Endothelial cell (in vitro differentiated cells): ENCODE results near the gene USE1. TPM values are rescaled to one million over a fixed set of nuclear protein-coding genes. Genes with fewer than 3 reads are reported as not detected.
"Not testable (repeated sequence)": the region's sequence is repeated elsewhere in the genome, so short reads cannot be mapped to it uniquely, and the experiment has no call there.

ENCODE experiments used
- DNase-seq: peaks from one replicate; pipeline ENCODE4 v3.0.0; 2021; ENCODE audit warnings: low spot score
- H3K27ac Mint-ChIP-seq: one replicate; pipeline ENCODE4 v1.8.0; 2021; ENCODE audit warnings: mixed read lengths, inconsistent platforms; ENCODE audit not compliant: unreplicated experiment
- H3K27me3 Mint-ChIP-seq: one replicate; pipeline ENCODE4 v1.8.0; 2021; ENCODE audit warnings: mild to moderate bottlenecking, moderate library complexity, mixed read lengths, inconsistent platforms; ENCODE audit not compliant: unreplicated experiment
- H3K36me3 Mint-ChIP-seq: one replicate; pipeline ENCODE4 v1.8.0; 2021; ENCODE audit warnings: mild to moderate bottlenecking, low read depth, mixed read lengths, inconsistent platforms; ENCODE audit not compliant: unreplicated experiment
- H3K4me1 Mint-ChIP-seq: one replicate; pipeline ENCODE4 v1.8.0; 2021; ENCODE audit warnings: mild to moderate bottlenecking, mixed read lengths, inconsistent platforms; ENCODE audit not compliant: unreplicated experiment
- H3K4me3 Mint-ChIP-seq: one replicate; pipeline ENCODE4 v1.8.0; 2021; ENCODE audit warnings: mild to moderate bottlenecking, mixed read lengths, inconsistent platforms; ENCODE audit not compliant: unreplicated experiment
- H3K9me3 Mint-ChIP-seq: one replicate; pipeline ENCODE4 v1.8.0; 2021; ENCODE audit warnings: mixed read lengths, inconsistent platforms; ENCODE audit not compliant: unreplicated experiment
- total RNA-seq: library from RNA; stranded (reverse); fragmentation: NEBNext Ultra II Directional; extraction: Animal tissue kit (Norgen Biotek cat#: 25700); gene quantifications from one replicate; pipeline ENCODE4 v1.2.1, GENCODE V29; 2021; ENCODE audit not compliant: unreplicated experiment
- TF ChIP-seq, protein P1 (sequence below): fragments of 200-600 bp; sonication (generic); IDR thresholded peaks from one replicate; pipeline ENCODE4 v1.5.0; 2021; ENCODE audit warnings: antibody characterized with exemption; ENCODE audit not compliant: unreplicated experiment

The USE1 gene
- total RNA-seq, 1 donor from 2014 or later, result 13.0 TPM

GRCh38 chr19:17184371-17184841, 30.8 kb upstream of the USE1 start:
- peaks cover 32% of the 10 kb centered on the region for H3K36me3 Mint-ChIP-seq
- peaks cover 5% of the 10 kb centered on the region for H3K27me3 Mint-ChIP-seq
- H3K4me3 Mint-ChIP-seq, result no peak overlapping the region
- no peak overlapping the region for H3K27ac Mint-ChIP-seq
- peaks cover 8% of the 10 kb centered on the region for H3K4me1 Mint-ChIP-seq
- TF ChIP-seq, protein P1, sequence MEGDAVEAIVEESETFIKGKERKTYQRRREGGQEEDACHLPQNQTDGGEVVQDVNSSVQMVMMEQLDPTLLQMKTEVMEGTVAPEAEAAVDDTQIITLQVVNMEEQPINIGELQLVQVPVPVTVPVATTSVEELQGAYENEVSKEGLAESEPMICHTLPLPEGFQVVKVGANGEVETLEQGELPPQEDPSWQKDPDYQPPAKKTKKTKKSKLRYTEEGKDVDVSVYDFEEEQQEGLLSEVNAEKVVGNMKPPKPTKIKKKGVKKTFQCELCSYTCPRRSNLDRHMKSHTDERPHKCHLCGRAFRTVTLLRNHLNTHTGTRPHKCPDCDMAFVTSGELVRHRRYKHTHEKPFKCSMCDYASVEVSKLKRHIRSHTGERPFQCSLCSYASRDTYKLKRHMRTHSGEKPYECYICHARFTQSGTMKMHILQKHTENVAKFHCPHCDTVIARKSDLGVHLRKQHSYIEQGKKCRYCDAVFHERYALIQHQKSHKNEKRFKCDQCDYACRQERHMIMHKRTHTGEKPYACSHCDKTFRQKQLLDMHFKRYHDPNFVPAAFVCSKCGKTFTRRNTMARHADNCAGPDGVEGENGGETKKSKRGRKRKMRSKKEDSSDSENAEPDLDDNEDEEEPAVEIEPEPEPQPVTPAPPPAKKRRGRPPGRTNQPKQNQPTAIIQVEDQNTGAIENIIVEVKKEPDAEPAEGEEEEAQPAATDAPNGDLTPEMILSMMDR, result no peak
- no peaks in the 10 kb centered on the region for H3K9me3 Mint-ChIP-seq
- DNase-seq, result no peak

DNA sequence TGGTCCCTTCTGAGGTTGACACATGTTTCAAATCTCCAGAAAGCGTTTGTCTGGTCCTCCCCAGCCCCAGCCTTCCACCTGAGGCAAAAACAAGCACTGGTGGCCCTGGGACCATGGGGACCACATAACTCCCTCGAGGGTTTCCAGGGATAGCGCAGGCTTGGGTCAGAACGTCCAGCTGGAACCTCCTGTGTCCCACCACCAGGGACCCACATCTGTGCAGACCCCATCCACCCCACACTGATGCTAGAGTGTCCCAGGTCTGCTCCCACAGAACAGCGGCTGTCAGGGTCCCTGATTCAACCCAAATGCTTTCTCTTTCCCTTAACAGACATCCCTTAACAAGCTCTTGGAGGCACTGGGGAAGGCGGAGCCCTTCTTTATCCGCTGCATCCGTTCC, 29.6 kb upstream of the USE1 start:
- H3K4me3 Mint-ChIP-seq, result no peak overlapping the region
- H3K36me3 Mint-ChIP-seq, result peaks cover 32% of the 10 kb centered on the region
- H3K9me3 Mint-ChIP-seq, result no peaks in the 10 kb centered on the region
- no peak for DNase-seq
- peaks cover 5% of the 10 kb centered on the region for H3K27me3 Mint-ChIP-seq
- TF ChIP-seq, protein P1, result no peak
- peaks cover 8% of the 10 kb centered on the region for H3K4me1 Mint-ChIP-seq
- H3K27ac Mint-ChIP-seq, result no peak overlapping the region

- peaks cover 27% of the 10 kb centered on the region for H3K36me3 Mint-ChIP-seq
- DNase-seq, H3K4me1 Mint-ChIP-seq: not testable (repeated sequence)
Observed at GRCh38 chr19:17191736-17192135, 23.4 kb upstream of the USE1 start.

DNA sequence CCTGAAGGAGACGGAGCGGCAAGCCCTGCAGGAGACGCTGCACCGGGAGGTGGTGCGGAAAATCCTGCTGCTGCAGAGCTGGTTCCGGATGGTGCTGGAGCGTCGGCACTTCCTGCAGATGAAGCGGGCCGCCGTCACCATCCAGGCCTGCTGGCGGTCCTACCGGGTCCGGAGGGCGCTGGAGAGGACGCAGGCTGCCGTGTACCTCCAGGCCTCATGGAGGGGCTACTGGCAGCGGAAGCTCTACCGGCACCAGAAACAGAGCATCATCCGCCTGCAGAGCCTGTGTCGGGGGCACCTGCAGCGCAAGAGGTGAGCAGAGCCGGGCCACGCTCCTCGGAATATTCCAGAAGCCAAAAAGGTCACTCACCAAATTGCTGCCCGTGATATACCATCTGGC, 22.4 kb upstream of the USE1 start:
- no peaks in the 10 kb centered on the region for H3K9me3 Mint-ChIP-seq
- H3K4me3 Mint-ChIP-seq, result no peak overlapping the region
- TF ChIP-seq, protein P1, result no peak
- no peaks in the 10 kb centered on the region for H3K4me1 Mint-ChIP-seq
- H3K27me3 Mint-ChIP-seq, result peaks cover 8% of the 10 kb centered on the region
- H3K27ac Mint-ChIP-seq, result no peak overlapping the region
- DNase-seq, result no peak
- H3K36me3 Mint-ChIP-seq, result peaks cover 31% of the 10 kb centered on the region

More at GRCh38 chr19:17191736-17192135, 23.4 kb upstream of the USE1 start:
- not testable (repeated sequence) for H3K27me3 Mint-ChIP-seq, H3K27ac Mint-ChIP-seq, H3K4me3 Mint-ChIP-seq, H3K9me3 Mint-ChIP-seq

GRCh38 chr19:17194608-17195007, 20.5 kb upstream of the USE1 start:
- no peaks in the 10 kb centered on the region for H3K4me1 Mint-ChIP-seq

More at GRCh38 chr19:17194608-17195007, 20.5 kb upstream of the USE1 start:
- TF ChIP-seq, protein P1, result no peak
- Mint-ChIP-seq H3K9me3 (no peaks in the 10 kb centered on the region), H3K27ac (no peak overlapping the region), H3K27me3 (peaks cover 8% of the 10 kb centered on the region), H3K36me3 (peaks cover 33% of the 10 kb centered on the region), H3K4me3 (no peak overlapping the region)
- DNase-seq, result no peak
